ENCODE measurements around the gene SHOC2.
A peak's percentile ranks its signal among the peaks of the same experiment; 100 is the strongest.
"Not testable (repeated sequence)": the region's sequence is repeated elsewhere in the genome, so short reads cannot be mapped to it uniquely, and the experiment has no call there.

The SHOC2 gene

DNA sequence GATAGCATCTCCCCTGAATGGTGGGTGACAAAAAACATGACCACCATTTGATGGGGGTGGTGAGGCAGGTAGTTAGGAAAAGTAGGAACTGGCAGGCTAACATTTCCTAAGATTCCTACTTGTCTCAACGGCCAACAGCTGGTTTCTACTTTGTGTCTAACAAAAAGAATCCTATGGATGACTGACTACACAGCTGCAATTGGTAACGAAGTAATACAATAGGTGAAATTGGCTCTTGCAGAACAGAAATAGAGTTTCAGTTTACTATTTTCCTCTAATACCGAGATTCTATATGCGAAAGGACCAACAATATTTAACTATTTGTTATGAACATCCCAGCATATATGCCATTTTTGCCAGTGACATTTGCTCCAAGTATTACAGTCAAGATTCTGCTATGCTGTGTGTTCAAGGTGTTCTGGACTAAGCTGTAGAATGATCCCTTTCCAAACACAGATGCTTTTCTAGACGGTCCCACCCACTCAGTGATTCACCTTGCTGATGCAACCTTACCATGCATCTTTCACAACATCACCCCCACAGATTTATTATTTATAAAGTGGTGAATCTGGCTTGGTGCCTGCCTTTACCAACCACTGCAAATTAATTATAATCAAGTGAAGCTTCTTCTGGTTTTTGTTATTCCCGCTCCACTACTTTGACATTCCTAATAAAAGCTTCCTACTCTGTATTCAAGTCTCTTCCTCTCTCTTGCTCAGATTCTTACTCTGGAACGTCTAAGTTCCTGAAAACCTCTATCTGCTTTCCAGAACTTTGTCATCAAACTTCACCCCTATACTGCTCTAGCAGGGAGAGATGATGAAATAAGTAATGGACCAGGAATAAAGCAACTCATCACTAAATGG, 17.2 kb upstream of the SHOC2 start:
- DNase-seq, result peak; percentile 33

DNA sequence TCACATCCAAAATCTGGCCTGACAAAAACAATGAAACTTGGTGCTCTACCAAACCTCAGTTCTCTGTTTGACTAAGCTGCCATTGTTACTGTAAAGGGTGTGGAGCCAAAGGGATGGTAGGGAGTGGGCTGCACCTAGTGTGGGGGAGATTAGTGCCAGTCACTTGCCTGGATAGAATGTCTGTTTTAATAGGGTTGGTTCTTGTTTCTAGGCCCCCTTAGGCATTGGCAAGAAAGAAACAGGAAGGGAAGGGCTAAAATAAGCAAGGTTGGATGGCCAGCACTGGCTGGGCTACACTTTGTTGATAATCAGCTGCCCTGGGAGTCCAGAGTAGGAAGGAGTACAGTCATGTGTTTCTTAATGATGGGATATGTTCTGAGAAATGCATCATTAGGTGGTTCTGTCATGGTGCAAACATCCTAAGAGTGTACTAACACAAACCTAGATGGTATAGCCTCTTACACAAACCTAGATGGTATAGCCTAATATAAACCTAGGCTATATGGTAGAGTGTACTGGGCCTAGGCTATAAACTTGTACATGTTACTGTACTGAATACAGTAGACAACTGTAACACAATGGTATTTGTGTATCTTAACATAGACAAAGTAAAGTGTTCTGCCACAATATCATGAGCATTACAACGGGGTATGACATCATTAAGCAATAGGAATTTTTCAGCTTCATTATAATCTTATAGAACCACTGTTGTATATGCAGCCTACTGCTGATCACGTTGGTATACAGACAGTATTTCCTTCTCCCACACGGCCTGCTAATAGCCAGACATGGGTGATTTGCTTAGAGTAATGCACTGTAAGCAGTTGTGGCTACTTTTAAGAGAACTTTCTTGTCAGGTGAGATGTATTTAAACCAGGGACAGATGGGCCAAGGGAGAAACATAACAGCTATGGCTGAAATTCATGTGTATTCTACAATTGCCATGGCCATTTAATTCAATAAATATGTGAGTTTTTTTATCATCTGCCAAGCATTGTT, 15.8 kb upstream of the SHOC2 start:
- DNase-seq, result no peak

DNA sequence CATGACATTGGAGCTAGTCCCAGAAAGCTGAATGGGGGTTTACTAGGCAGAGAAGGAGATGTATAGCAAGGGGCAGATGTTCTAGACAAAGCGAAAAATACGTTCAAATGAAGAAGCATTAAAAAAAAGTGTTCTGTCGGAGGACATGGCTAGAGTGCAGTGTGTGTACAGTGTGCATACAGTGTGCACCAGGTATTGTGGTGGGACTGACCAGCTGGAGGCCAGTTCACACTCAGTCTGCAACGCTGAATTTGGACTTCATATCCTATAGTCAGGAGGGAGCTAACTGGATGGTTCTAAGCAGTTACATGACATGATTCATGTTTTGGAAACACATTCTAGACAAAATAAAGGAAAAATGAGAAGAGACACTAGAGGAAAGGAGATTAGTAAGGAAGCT, 9.3 kb upstream of the SHOC2 start:
- no peak for DNase-seq

DNA sequence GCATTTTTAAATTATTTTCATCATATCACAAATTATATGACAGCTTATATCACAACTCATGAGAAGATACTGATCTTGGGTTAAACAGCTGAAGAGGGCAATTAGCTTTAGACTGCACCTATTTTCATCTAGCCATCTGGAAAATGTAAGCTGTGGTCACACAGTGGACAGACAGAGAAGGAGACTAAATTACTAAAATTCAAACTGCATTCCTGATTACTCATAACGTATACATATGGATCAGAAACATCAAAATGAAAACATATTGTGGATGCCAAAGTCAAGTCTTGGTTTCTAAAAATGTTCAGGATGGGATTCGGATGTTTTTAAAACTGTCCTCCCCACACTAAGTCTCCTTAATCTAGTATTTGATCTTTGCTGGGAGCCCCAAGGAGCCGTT, 7.0 kb upstream of the SHOC2 start:
- DNase-seq, result no peak

DNA sequence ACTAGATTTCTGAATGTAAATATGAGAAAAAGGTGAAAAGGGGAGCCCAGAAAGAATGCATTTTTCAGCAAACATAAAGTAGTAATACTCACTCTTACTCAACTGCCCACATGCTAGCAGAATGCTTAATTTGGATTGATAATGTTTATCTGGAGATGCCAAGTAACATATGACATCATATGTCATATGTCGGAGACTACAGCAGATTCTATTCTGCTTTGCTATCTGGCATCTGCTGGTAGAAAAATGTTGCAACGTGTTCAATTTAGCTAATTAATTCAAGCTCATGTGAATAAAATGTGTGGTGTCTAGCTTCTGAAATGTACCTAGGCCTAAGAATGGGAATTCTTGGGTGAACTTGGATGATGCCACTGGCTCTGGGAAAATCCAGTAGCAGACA, 5.0 kb upstream of the SHOC2 start:
- peak; percentile 13 for DNase-seq

GRCh38 chr10:110915035-110915434, 4.4 kb upstream of the SHOC2 start:
- DNase-seq, result no peak

- DNase-seq, result not testable (repeated sequence)
Measured at GRCh38 chr10:110915600-110915999, 3.8 kb upstream of the SHOC2 start.

DNA sequence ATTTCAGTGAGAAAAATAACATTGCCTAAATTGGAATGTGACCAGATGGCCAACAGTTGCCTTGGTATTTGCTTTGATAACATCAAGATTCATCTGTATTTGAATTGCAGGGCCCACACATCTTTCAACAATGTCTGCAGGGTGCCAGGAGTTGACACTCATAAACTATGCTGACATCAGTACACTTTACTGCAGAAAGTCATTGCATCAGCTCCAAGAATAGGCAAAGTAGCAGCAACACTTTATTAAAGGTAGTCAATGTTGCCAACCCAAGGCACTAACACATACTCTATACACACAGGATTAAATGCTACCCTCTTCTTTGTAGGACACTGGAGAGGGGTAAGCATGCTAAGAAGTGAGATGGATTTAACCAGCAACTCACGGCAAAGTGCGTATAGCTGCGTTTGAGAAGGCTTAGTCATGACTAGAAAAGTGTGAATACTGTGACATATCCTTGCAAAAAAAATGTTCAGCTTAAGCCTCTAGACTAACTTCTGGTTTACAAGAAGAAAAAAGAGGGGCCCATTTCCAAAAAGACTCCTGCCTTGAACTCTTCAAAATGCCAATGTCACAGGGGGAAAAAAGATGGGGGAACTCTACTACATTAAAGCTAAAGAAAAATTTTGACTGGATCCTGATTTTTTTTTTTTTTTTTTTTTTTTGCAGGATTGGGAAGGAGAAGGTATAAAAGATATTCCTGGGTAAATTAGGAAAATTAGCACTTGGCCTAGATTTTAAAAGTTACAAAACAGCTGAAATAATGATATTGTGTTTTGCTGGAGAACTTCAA, 2.7 kb upstream of the SHOC2 start:
- peak; percentile 29 for DNase-seq

DNA sequence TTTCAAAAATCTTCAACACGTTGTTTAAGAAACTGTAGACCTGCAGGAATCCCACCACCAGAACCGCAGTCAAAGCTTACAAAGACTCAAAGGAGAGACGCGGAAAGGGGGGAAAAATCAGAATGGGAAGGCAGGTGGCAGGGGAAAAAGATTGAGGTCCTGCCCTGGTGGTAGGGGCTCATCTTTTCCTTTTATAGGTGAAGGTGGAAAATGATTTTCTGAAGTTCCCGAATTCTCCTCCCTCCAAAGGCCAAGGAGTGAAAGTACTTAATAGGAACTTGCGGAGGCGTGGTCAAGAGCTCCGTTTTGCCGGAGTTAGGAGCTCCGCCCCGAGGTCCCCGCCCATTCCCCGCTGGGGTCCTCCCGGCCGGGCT, 1.1 kb upstream of the SHOC2 start:
- peak; percentile 97 for DNase-seq

DNA sequence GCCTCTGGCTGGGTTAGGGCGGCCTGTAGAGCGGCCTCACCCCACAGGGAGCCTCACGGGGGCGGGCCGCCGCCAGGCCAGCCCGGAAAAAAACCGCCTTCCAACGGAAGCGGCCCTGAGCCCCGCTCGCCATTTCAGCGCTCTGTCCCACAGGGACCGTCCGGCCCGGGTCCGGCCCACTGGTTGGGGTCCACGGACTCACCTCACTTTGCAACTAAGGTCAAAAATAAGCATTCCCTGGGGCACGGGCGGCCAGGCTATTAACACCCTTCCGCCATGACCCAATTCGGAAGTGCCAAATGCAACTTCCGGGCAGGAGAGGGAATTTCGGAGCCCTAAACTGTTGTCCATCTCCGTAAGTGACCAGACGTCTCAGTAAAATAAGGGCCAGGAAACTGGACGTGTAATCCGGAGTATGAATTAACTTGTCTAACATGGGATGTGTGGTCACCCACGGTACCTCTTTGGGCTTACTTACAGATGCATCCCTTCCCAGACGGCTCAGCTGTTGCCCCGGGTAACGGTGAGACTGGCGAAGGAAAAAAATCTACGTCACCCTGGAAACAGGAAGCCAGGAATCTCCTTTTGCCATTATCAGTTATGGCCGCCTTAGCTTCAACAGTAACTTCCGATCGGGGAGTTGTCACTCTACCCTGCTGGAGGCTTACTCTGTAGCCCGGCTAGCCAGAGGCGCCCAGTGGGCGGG, 608 bp upstream of the SHOC2 start, which contains the start of gene BBIP1:
BBIP1 (minus strand) TSS at position 538 of the 706 bp plus-strand sequence. CDS start 1,023 bp downstream, outside the sequence.
- peak; percentile 100 for DNase-seq

- peak; percentile 83 for DNase-seq
Measured at GRCh38 chr10:110919971-110920881, 822 bp downstream of the SHOC2 start.

- no peak for DNase-seq
Measured at GRCh38 chr10:110923856-110924493, 4.6 kb downstream of the SHOC2 start.

DNA sequence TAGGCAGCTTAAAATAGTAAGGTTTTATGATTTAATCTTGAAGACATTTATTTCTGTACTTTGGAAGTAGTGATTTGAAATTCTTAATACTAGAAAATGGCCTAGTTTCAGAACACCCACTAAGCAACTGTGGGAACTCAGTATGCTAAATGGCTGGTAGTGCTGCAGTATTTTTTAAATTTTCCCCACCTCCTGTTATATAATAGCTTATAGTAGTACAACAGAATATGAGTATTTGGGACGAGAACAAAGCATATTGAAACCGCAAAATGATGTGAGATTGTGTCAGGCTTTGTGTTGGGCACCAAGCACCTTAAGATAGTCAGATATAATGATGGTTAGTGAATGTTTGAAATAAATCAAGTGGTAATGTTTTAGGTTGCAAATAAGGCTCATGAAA, 8.1 kb downstream of the SHOC2 start:
- DNase-seq, result no peak

- DNase-seq, result no peak
Measured at GRCh38 chr10:110931769-110932381, 12.5 kb downstream of the SHOC2 start.

GRCh38 chr10:110932505-110933180, 13.2 kb downstream of the SHOC2 start:
- DNase-seq, result no peak

- no peak for DNase-seq
Measured at GRCh38 chr10:110936757-110937156, 17.4 kb downstream of the SHOC2 start.

DNA sequence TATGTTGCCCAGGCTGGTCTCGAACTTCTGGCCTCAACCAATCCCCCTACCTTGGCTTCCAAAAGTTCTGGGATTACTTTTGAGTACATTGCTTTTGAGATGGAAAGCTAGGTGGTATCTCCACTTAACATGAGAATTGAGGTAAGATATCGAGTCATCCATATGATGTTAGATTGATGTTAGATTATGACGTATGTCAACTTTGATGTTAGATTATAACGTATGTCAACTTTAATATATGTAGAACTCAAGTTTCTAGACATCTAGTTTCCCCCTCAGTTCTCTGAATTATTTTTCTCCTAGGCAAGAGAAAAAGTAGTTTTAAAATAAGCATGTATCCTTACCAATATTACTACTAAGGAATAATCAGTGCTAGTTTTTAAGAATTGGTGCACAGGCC, 20.0 kb downstream of the SHOC2 start:
- no peak for DNase-seq

GRCh38 chr10:110944792-110945396, 25.5 kb downstream of the SHOC2 start:
- DNase-seq, result no peak

GRCh38 chr10:110946496-110946895, 27.1 kb downstream of the SHOC2 start:
- DNase-seq, result no peak

Measured in OCI-M1 (cell line).